Esophagus muscularis mucosa (tissue), 4 donors: ENCODE measurements around the gene NLGN4Y. TPM values are rescaled to one million over a fixed set of nuclear protein-coding genes. Genes with fewer than 3 reads are reported as not detected.

ENCODE experiments used
- DNase-seq: peaks from one replicate; pipeline ENCODE4 v3.0.0-alpha.2; 2017; ENCODE audit errors: extremely low spot score
- H3K27ac ChIP-seq, 4 donors: fragments of 200-600 bp; sonication (generic); replicated peaks in 1 of 4; 1 replicate in 3 of 4; 2 replicates in 1 of 4; pipeline ENCODE4 v1.5.1; 2016 to 2019; ENCODE audit warnings: mild to moderate bottlenecking in 1 of 4
- H3K27me3 ChIP-seq, 4 donors: fragments of 200-600 bp; sonication (generic); one replicate each; pipeline versions ENCODE4 v1.5.1 to v1.6.0; 2016 to 2019
- H3K36me3 ChIP-seq, 4 donors: fragments of 200-600 bp; sonication (generic); one replicate each; pipeline ENCODE4 v1.5.1; 2016 to 2019
- H3K4me1 ChIP-seq, 4 donors: fragments of 200-600 bp; sonication (generic); one replicate each; pipeline ENCODE4 v1.5.1; 2016 to 2019
- H3K4me3 ChIP-seq, 4 donors: fragments of 200-600 bp; sonication (generic); 1 replicate in 2 of 4; 2 replicates in 2 of 4; pipeline ENCODE4 v1.5.1; 2016 to 2019; ENCODE audit warnings: mild to moderate bottlenecking in 4 of 4, moderate library complexity in 1 of 4
- H3K9me3 ChIP-seq, 4 donors: fragments of 200-600 bp; sonication (generic); 1 replicate in 3 of 4; 2 replicates in 1 of 4; pipeline ENCODE4 v1.5.1; 2016 to 2019
- CTCF ChIP-seq, 3 experiments: fragments of 200-600 bp in 2 of 3; fragments of 450-650 bp in 1 of 3; sonication (generic) in 2 of 3; IDR thresholded peaks; one replicate each; pipeline ENCODE4 v1.5.1; 2017 to 2019; ENCODE audit warnings: antibody characterized with exemption in 3 of 3, mild to moderate bottlenecking in 2 of 3, moderate library complexity in 1 of 3
- EP300 ChIP-seq: sonication (generic); formaldehyde crosslinking; IDR thresholded peaks from one replicate; pipeline ENCODE4 v1.6.1; 2017; ENCODE audit warnings: antibody characterized with exemption
- POLR2A ChIP-seq: fragments of 450-650 bp; IDR thresholded peaks from one replicate; pipeline ENCODE4 v1.6.1; 2017; ENCODE audit warnings: antibody characterized with exemption, moderate library complexity, mild to moderate bottlenecking, low read depth
- POLR2AphosphoS5 ChIP-seq, 2 donors: sonication (generic); formaldehyde crosslinking; IDR thresholded peaks; one replicate each; pipeline ENCODE4 v1.6.1; 2017; ENCODE audit warnings: antibody characterized with exemption in 2 of 2
- WGBS: methylation state at CpG from one replicate; pipeline ENCODE4 v1.1.5; 2018; 5-methylcytosine and 5-hydroxymethylcytosine counted together
- intact Hi-C: fragments of 100-400 bp; cut with DNase I; formaldehyde crosslinking; loops from one replicate; pipeline ENCODE4 v1.15.1; 2023
- total RNA-seq, 4 donors: library from RNA; depleted of rRNA; stranded (reverse); fragments of >200 nt; gene quantifications; one replicate each; pipeline versions ENCODE4 v1.1.0 to v1.2.1, GENCODE V29; 2016

NLGN4Y gene
- total RNA-seq, 4 donors from 2014 or later: 0.06 to 24.5 (median 20.9) TPM; not detected in 1

GRCh38 chrY:14755571-14755970 lies 231.2 kb downstream of the NLGN4Y start:
- intact Hi-C loops: no loop called here
- no peaks in the 10 kb centered on the region for H3K9me3 ChIP-seq

GRCh38 chrY:14762903-14763302 lies 238.6 kb downstream of the NLGN4Y start:
- H3K4me3 ChIP-seq: no peak overlapping the region
- TF ChIP-seq POLR2AphosphoS5 (IDR thresholded peaks at IDR 0.05): no peak
- no peak for TF ChIP-seq CTCF (IDR thresholded peaks at IDR 0.05)
- TF ChIP-seq EP300: no peak
- TF ChIP-seq POLR2A: no peak
- no peaks in the 10 kb centered on the region for H3K36me3 ChIP-seq
- no peaks in the 10 kb centered on the region for H3K9me3 ChIP-seq
- no peak for DNase-seq
- intact Hi-C loops: no loop called here
- no peaks in the 10 kb centered on the region for H3K27me3 ChIP-seq
- no CpG with 5 or more reads among the region's 1 CpG for WGBS
- H3K27ac ChIP-seq: no peak overlapping the region
- no peaks in the 10 kb centered on the region for H3K4me1 ChIP-seq

More at GRCh38 chrY:14755571-14755970, 231.2 kb downstream of the NLGN4Y start:
- Histone ChIP-seq H3K4me1 (no peaks in the 10 kb centered on the region), H3K36me3 (no peaks in the 10 kb centered on the region), H3K27ac (no peak overlapping the region), H3K27me3 (no peaks in the 10 kb centered on the region), H3K4me3 (no peak overlapping the region)
- no peak for DNase-seq
- TF ChIP-seq POLR2A: no peak

- Histone ChIP-seq H3K27me3 (no peaks in the 10 kb centered on the region), H3K4me3 (no peak overlapping the region), H3K4me1 (no peaks in the 10 kb centered on the region), H3K27ac (no peak overlapping the region), H3K9me3 (no peaks in the 10 kb centered on the region), H3K36me3 (no peaks in the 10 kb centered on the region)
- no peak for TF ChIP-seq EP300
- TF ChIP-seq POLR2AphosphoS5 (IDR thresholded peaks at IDR 0.05): no peak
- no peak for TF ChIP-seq CTCF (IDR thresholded peaks at IDR 0.05)
- no peak for TF ChIP-seq POLR2A
- intact Hi-C loops: no loop called here
- no peak for DNase-seq
Measured at GRCh38 chrY:14763600-14763999, 239.3 kb downstream of the NLGN4Y start.

- no CpG with 5 or more reads among the region's 4 CpGs for WGBS
- intact Hi-C loops: no loop called here
Measured at GRCh38 chrY:14778208-14778607, 253.9 kb downstream of the NLGN4Y start.

GRCh38 chrY:14793104-14793503 lies 268.8 kb downstream of the NLGN4Y start:
- no peaks in the 10 kb centered on the region for H3K36me3 ChIP-seq
- no CpG with 5 or more reads among the region's 4 CpGs for WGBS
- no peaks in the 10 kb centered on the region for H3K27me3 ChIP-seq
- TF ChIP-seq CTCF (IDR thresholded peaks at IDR 0.05) (no peak), POLR2AphosphoS5 (IDR thresholded peaks at IDR 0.05) (no peak), POLR2A (no peak)
- H3K27ac ChIP-seq: no peak overlapping the region
- DNase-seq: no peak
- no peak overlapping the region for H3K4me3 ChIP-seq
- no peaks in the 10 kb centered on the region for H3K9me3 ChIP-seq
- no peaks in the 10 kb centered on the region for H3K4me1 ChIP-seq
- intact Hi-C loops: no loop called here

More at GRCh38 chrY:14778208-14778607, 253.9 kb downstream of the NLGN4Y start:
- no peak overlapping the region for H3K4me3 ChIP-seq
- no peaks in the 10 kb centered on the region for H3K4me1 ChIP-seq
- no peaks in the 10 kb centered on the region for H3K36me3 ChIP-seq
- no peak overlapping the region for H3K27ac ChIP-seq
- H3K27me3 ChIP-seq: no peaks in the 10 kb centered on the region
- H3K9me3 ChIP-seq: peaks cover 0 to 4% (median 0%) of the 10 kb centered on the region in 4 donors
- no peak for DNase-seq
- TF ChIP-seq POLR2A (no peak), POLR2AphosphoS5 (IDR thresholded peaks at IDR 0.05) (no peak), CTCF (IDR thresholded peaks at IDR 0.05) (no peak), EP300 (no peak)
